Measurements from ENCODE around the gene ZNF687.

DNA sequence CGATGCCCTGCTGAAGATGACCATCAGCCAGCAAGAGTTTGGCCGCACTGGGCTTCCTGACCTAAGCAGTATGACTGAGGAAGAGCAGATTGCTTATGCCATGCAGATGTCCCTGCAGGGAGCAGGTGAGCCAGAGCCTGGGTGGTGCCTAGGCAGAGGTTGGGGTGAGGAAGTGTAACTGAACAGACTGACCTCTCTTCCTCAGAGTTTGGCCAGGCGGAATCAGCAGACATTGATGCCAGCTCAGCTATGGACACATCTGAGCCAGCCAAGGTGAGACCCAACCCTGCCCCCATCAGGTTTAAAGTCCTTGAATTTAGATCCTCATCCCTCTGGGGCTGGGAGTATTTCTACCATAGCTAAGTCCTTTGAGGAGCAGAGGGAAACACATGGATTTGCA is 15.8 kb upstream of the ZNF687 start:
- TF ChIP-seq CTCF (IDR thresholded peaks at IDR 0.05) (no peak), POLR2A (IDR thresholded peaks at IDR 0.05) (no peak)

All from Peyer's patch (tissue), 4 donors.